Testis (tissue), 3 donors: ENCODE measurements around the gene PLPPR1. TPM values are rescaled to one million over a fixed set of nuclear protein-coding genes. Genes with fewer than 3 reads are reported as not detected.

Experiments used
- DNase-seq: peaks from one replicate; pipeline ENCODE4 v3.0.0-alpha.2; 2019
- H3K27ac ChIP-seq, 2 donors: fragments of 200-600 bp; sonication (generic); one replicate each; pipeline ENCODE4 v1.5.1; 2019
- H3K27me3 ChIP-seq: fragments of 200-600 bp; sonication (generic); one replicate; pipeline ENCODE4 v1.5.1; 2019
- H3K36me3 ChIP-seq: fragments of 200-600 bp; sonication (generic); one replicate; pipeline ENCODE4 v1.5.1; 2017; ENCODE audit warnings: low read depth; ENCODE audit errors: missing control alignments
- H3K4me1 ChIP-seq: fragments of 200-600 bp; sonication (generic); one replicate; pipeline ENCODE4 v1.5.1; 2019
- H3K4me3 ChIP-seq, 2 donors: fragments of 200-600 bp; sonication (generic); one replicate each; pipeline ENCODE4 v1.5.1; 2017 to 2019
- H3K9me3 ChIP-seq: fragments of 200-600 bp; sonication (generic); one replicate; pipeline ENCODE4 v1.5.1; 2017
- CTCF ChIP-seq, 3 experiments: fragments of 450-650 bp in 2 of 3; fragments of 200-600 bp in 1 of 3; sonication (generic) in 1 of 3; IDR thresholded peaks; one replicate each; pipeline ENCODE4 v1.5.1; 2016 to 2019; ENCODE audit warnings: antibody characterized with exemption in 3 of 3, mild to moderate bottlenecking in 2 of 3, moderate library complexity in 1 of 3
- POLR2A ChIP-seq: fragments of 450-650 bp; IDR thresholded peaks from one replicate; pipeline ENCODE4 v1.6.1; 2017; ENCODE audit warnings: antibody characterized with exemption, mild to moderate bottlenecking, moderate library complexity
- WGBS, 2 donors: methylation state at CpG; one replicate each; pipeline ENCODE4 v1.1.5; 2018; 5-methylcytosine and 5-hydroxymethylcytosine counted together
- intact Hi-C: fragments of 100-400 bp; cut with DNase I; formaldehyde crosslinking; loops from one replicate; pipeline ENCODE4 v1.15.1; 2023; ENCODE audit warnings: low total_unique reads
- polyA plus RNA-seq: library from polyadenylated mRNA; stranded (reverse); fragments of 350-450 nt; fragmentation: Illumina TruSeq; extraction: RNeasy Lipid Tissue Mini Kit (QIAGEN cat#74804); gene quantifications from one replicate; pipeline ENCODE4 v1.2.3, GENCODE V29; 2014; ENCODE audit warnings: low read depth, low replicate concordance; ENCODE audit not compliant: insufficient read depth
- total RNA-seq, 2 donors: library from RNA; depleted of rRNA; stranded (reverse); fragments of >200 nt; gene quantifications; one replicate each; pipeline ENCODE4 v1.2.3, GENCODE V29; 2016

PLPPR1 gene
- total and polyA plus RNA-seq, 3 donors from 2014 or later: 1.2 to 2.9 (median 2.5) TPM

GRCh38 chr9:101083448-101084202 is 55.1 kb downstream of the PLPPR1 start:
- DNase-seq: no peak
- no peak overlapping the region for H3K27ac ChIP-seq
- intact Hi-C loops: no loop called here
- no peak overlapping the region for H3K4me3 ChIP-seq
- H3K36me3 ChIP-seq: no peaks in the 10 kb centered on the region
- H3K4me1 ChIP-seq: no peaks in the 10 kb centered on the region
- no peaks in the 10 kb centered on the region for H3K9me3 ChIP-seq
- no peak for TF ChIP-seq POLR2A
- TF ChIP-seq CTCF (IDR thresholded peaks at IDR 0.05): no peak
- no peaks in the 10 kb centered on the region for H3K27me3 ChIP-seq
- WGBS, 2 donors: 91 to 92% methylated on average over 5 of the region's 5 CpGs

GRCh38 chr9:101087426-101087825 is 58.9 kb downstream of the PLPPR1 start:
- H3K4me3 ChIP-seq: no peak overlapping the region
- DNase-seq: no peak
- H3K4me1 ChIP-seq: no peaks in the 10 kb centered on the region
- no peaks in the 10 kb centered on the region for H3K9me3 ChIP-seq
- 68 to 73% methylated on average over 3 of the region's 3 CpGs for WGBS, 2 donors
- TF ChIP-seq CTCF (IDR thresholded peaks at IDR 0.05) (no peak), POLR2A (no peak)
- H3K27ac ChIP-seq: no peak overlapping the region
- intact Hi-C loops: no loop called here
- H3K36me3 ChIP-seq: no peaks in the 10 kb centered on the region
- no peaks in the 10 kb centered on the region for H3K27me3 ChIP-seq

GRCh38 chr9:101092922-101093321 is 64.4 kb downstream of the PLPPR1 start:
- H3K4me3 ChIP-seq: no peak overlapping the region
- intact Hi-C loops: no loop called here
- H3K27ac ChIP-seq: no peak overlapping the region
- H3K9me3 ChIP-seq: no peaks in the 10 kb centered on the region
- H3K4me1 ChIP-seq: no peaks in the 10 kb centered on the region
- H3K36me3 ChIP-seq: no peaks in the 10 kb centered on the region
- 92 to 94% methylated on average over 1 of the region's 1 CpG for WGBS, 2 donors
- no peak for TF ChIP-seq CTCF (IDR thresholded peaks at IDR 0.05)
- TF ChIP-seq POLR2A: no peak
- no peak for DNase-seq
- H3K27me3 ChIP-seq: no peaks in the 10 kb centered on the region

- Histone ChIP-seq H3K9me3 (no peaks in the 10 kb centered on the region), H3K27me3 (no peaks in the 10 kb centered on the region), H3K36me3 (no peaks in the 10 kb centered on the region), H3K4me1 (no peaks in the 10 kb centered on the region), H3K4me3 (no peak overlapping the region), H3K27ac (no peak overlapping the region)
- no peak for DNase-seq
- intact Hi-C loops: no loop called here
- no peak for TF ChIP-seq CTCF (IDR thresholded peaks at IDR 0.05)
- no peak for TF ChIP-seq POLR2A
Observed at GRCh38 chr9:101093620-101094019, 65.1 kb downstream of the PLPPR1 start.

- H3K27ac ChIP-seq: no peak overlapping the region
- no peaks in the 10 kb centered on the region for H3K36me3 ChIP-seq
- no peaks in the 10 kb centered on the region for H3K4me1 ChIP-seq
- WGBS, 2 donors: 92 to 100% methylated on average over 1 of the region's 1 CpG
- H3K27me3 ChIP-seq: no peaks in the 10 kb centered on the region
- no peak overlapping the region for H3K4me3 ChIP-seq
- TF ChIP-seq POLR2A (no peak), CTCF (IDR thresholded peaks at IDR 0.05) (no peak)
- intact Hi-C loops: no loop called here
- no peaks in the 10 kb centered on the region for H3K9me3 ChIP-seq
- no peak for DNase-seq
Observed at GRCh38 chr9:101094686-101095085, 66.2 kb downstream of the PLPPR1 start.
